ENCODE measurements around the gene G0S2.

The G0S2 gene

DNA sequence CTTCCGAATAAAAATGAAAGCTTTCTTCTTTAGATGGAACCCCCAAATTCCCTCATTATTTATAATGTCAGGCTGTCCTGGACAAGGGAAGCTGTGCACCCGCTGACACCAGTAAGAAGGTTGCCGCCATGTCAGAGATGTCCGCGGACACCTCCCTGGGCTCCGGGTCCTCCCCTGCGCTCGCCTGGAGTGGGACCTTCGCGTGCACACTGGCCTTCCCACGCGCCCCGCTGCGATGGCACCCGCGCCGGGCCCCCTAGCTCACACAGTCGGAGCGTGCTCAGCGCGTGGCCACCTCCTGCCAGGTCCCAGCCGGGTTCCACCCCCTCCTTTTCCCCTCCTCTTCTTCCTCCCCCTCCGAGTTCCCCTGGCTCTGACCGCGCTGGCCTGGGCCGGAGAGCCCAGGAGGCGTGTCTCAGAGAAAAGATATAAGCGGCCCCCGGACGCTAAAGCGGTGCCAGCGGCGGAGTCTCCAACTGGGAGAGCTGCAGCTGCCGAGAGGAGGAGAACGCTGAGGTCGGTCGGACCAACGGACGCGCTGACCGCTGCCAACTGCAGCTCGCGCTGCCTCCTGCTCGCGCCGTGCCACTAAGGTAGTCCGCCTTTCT, at the start of gene G0S2:
Gene G0S2 (plus strand): TSS at position 456 of the 608 bp plus-strand sequence. CDS start 273 bp downstream, outside the sequence.
- peaks cover 26% of the 10 kb centered on the region for H3K4me1 ChIP-seq (ENCODE audit: control insufficient read depth, insufficient read depth, low read length, unreplicated experiment)
- no peaks in the 10 kb centered on the region for H3K79me2 ChIP-seq (ENCODE audit: control insufficient read depth, insufficient read depth, low read length, unreplicated experiment)
- H2AFZ ChIP-seq (ENCODE audit: low read length, unreplicated experiment): peak within 1 kb of the TSS; percentile 47
- no peaks in the 10 kb centered on the region for H3K36me3 ChIP-seq (ENCODE audit: insufficient read depth, low read length)
- H3K4me3 ChIP-seq (ENCODE audit: low read depth, low read length): peak within 1 kb of the TSS; percentile 77
- peak within 1 kb of the TSS; percentile 71; the same call in 1 of the 2 replicates for H3K27ac ChIP-seq (ENCODE audit: low read depth, low read length)
- no peaks in the 10 kb centered on the region for H3K27me3 ChIP-seq (ENCODE audit: insufficient read depth, low read length)

DNA sequence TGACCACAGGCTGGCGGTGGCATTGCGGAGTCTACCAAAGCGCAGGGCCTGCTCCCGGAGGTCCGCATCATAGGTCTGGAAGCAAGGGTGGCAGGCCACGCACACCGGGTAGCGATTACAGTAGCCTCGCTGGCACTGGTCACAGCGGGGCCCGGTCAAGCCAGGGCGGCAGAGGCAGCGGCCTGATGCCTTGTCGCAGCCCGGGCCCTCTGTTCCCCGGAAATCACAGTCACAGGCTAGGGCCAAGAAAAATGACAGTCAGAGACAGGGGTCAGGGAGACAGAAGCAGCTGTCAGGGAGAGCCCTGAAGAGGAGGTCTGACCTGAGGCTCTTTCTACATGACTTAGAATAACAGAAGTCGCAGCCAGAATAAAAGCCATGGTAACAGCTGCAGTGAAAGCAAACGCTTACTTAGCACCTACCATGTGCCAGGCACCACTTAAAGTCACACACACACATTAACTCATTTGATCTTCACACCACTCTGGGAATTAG, 49.4 kb upstream of the G0S2 start:
- H2AFZ ChIP-seq (ENCODE audit: low read length, unreplicated experiment): no peak overlapping the region
- H3K36me3 ChIP-seq (ENCODE audit: insufficient read depth, low read length): no peaks in the 10 kb centered on the region
- H3K27ac ChIP-seq (ENCODE audit: low read depth, low read length): no peak overlapping the region

DNA sequence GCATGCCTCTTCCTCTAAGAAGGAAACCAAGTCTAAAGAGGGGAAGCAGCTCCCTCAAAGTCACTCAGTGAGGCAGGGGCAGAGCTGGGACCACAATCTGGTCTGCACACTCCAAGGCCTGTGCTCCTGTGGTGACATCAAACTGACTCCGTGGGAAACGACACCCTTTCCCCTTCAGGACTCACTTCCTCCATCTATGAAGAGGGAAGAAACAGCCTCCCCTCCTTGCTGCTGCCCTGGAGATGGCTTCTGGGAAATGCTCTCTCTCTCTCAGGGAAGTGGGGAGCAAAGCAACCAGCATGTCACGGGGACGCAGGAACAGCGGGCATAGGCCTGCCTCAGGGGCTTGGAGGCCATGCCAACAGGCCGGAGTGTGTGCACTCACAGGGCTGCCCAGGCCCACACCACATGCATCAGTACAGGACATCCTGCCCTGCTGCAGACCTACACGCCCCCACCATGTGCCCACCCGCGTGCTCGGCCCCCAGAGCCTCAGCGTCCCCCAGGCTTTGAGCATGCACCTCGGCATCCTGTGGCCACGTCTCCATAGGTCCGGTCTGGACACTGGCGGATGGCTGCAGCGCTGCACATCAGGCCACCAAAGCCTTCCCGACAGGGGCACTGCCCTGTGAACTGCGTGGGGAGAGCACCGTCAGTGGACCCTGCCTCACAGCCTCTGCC, 48.7 kb upstream of the G0S2 start:
- Histone ChIP-seq H3K36me3 (ENCODE audit: insufficient read depth, low read length) (no peaks in the 10 kb centered on the region), H3K27ac (ENCODE audit: low read depth, low read length) (no peak overlapping the region), H3K79me2 (ENCODE audit: control insufficient read depth, insufficient read depth, low read length, unreplicated experiment) (no peaks in the 10 kb centered on the region), H3K27me3 (ENCODE audit: insufficient read depth, low read length) (no peaks in the 10 kb centered on the region), H3K4me3 (ENCODE audit: low read depth, low read length) (no peak overlapping the region), H3K4me1 (ENCODE audit: control insufficient read depth, insufficient read depth, low read length, unreplicated experiment) (no peaks in the 10 kb centered on the region), H2AFZ (ENCODE audit: low read length, unreplicated experiment) (no peak overlapping the region)

More for the DNA sequence above, 49.4 kb upstream of the G0S2 start:
- no peaks in the 10 kb centered on the region for H3K27me3 ChIP-seq (ENCODE audit: insufficient read depth, low read length)
- no peaks in the 10 kb centered on the region for H3K79me2 ChIP-seq (ENCODE audit: control insufficient read depth, insufficient read depth, low read length, unreplicated experiment)
- H3K4me1 ChIP-seq (ENCODE audit: control insufficient read depth, insufficient read depth, low read length, unreplicated experiment): no peaks in the 10 kb centered on the region
- H3K4me3 ChIP-seq (ENCODE audit: low read depth, low read length): no peak overlapping the region

DNA sequence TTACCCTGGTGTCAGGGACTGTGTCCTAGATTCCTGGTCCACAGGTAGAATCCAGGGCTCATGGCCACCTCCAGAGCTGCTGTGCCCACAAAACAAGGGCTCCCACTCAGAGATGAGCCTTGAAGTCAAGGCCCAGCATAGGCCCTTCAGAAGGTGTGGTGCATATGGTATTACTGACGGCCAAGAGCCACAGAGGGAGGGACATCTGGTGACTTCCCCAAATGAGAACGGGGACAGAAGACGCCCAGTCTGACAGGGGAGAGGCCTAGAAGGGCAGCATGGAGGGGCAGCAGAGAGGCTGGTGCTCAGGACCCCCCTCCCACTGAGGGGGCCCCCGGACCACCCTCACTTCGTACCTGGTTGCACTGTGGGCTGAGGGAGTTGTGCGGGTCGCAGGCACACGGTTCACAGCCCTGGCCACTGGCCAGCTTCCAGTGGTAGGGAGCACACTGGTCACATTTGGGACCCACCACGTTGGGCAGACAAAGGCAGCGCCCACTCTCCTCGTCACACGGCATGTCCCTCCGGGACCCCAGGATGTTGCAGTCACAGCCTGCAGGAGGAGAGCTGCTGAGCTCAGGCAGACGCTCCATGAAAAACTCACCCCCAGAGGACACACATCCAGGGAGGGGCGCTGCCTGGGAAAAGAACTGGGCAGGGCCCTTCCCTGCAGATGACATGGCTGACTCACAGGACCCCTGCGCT, 48.0 kb upstream of the G0S2 start:
- no peaks in the 10 kb centered on the region for H3K79me2 ChIP-seq (ENCODE audit: control insufficient read depth, insufficient read depth, low read length, unreplicated experiment)
- H3K36me3 ChIP-seq (ENCODE audit: insufficient read depth, low read length): no peaks in the 10 kb centered on the region
- H3K4me1 ChIP-seq (ENCODE audit: control insufficient read depth, insufficient read depth, low read length, unreplicated experiment): no peaks in the 10 kb centered on the region
- no peaks in the 10 kb centered on the region for H3K27me3 ChIP-seq (ENCODE audit: insufficient read depth, low read length)
- no peak overlapping the region for H2AFZ ChIP-seq (ENCODE audit: low read length, unreplicated experiment)
- no peak overlapping the region for H3K4me3 ChIP-seq (ENCODE audit: low read depth, low read length)
- no peak overlapping the region for H3K27ac ChIP-seq (ENCODE audit: low read depth, low read length)

DNA sequence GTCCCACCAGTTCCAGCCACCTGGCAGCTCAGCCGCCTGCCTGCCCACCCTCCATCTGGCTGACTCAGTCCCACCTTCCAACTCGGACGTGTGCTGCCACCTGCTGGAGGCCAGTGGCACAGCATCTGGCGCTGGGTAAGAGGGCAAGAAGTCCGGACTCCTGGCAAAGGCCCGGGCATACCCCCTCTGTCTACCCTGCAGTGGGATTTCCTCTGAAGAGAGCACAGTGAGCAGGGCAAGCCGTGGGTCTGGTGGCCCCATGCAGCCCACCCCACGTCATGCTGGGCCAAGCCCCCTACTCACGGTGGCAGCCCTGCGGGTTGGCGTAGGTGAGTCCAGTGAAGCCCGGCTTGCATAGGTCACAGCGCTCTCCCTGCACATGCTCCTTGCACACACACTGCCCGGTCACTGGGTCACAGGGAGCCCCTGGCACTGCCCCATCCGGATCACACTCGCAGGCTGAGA, 47.4 kb upstream of the G0S2 start:
- H3K4me1 ChIP-seq (ENCODE audit: control insufficient read depth, insufficient read depth, low read length, unreplicated experiment): no peaks in the 10 kb centered on the region
- H3K27ac ChIP-seq (ENCODE audit: low read depth, low read length): no peak overlapping the region
- no peaks in the 10 kb centered on the region for H3K36me3 ChIP-seq (ENCODE audit: insufficient read depth, low read length)
- H3K79me2 ChIP-seq (ENCODE audit: control insufficient read depth, insufficient read depth, low read length, unreplicated experiment): no peaks in the 10 kb centered on the region
- no peaks in the 10 kb centered on the region for H3K27me3 ChIP-seq (ENCODE audit: insufficient read depth, low read length)
- no peak overlapping the region for H3K4me3 ChIP-seq (ENCODE audit: low read depth, low read length)
- H2AFZ ChIP-seq (ENCODE audit: low read length, unreplicated experiment): no peak overlapping the region

DNA sequence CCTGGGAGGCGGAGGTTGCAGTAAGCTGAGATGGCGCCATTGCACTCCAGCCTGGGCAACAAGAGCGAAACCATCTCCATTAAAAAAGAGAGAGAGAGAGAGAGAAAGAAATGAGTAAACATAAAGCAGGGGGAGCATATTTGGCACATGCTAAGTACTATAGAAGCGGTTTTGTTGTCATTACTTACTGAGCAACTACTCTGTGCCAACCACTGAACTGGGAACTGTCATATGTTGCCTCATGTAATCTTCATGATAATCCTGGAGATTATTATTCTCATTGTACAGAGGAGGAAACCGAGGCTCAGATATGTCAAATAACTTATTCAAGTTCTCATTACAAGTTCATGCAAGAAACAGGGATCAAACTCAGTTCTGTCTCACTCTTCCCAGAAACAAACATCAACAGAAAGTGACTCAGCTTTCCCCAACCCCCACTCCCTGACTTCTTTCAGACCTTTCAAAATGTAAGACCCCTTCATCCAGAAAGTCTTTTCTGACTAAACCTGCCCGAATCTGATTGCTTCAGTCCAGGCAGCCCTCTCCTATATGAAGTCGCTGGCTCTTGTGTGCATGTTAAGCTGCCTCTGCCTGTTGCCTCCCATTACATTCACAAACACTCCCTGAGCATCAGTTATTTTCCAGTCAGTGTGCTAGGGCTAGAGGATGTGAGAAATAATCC, 46.5 kb upstream of the G0S2 start:
- Histone ChIP-seq H3K36me3 (ENCODE audit: insufficient read depth, low read length) (no peaks in the 10 kb centered on the region), H3K4me1 (ENCODE audit: control insufficient read depth, insufficient read depth, low read length, unreplicated experiment) (peaks cover 3% of the 10 kb centered on the region), H3K27ac (ENCODE audit: low read depth, low read length) (no peak overlapping the region), H3K4me3 (ENCODE audit: low read depth, low read length) (no peak overlapping the region), H3K79me2 (ENCODE audit: control insufficient read depth, insufficient read depth, low read length, unreplicated experiment) (no peaks in the 10 kb centered on the region), H2AFZ (ENCODE audit: low read length, unreplicated experiment) (no peak overlapping the region), H3K27me3 (ENCODE audit: insufficient read depth, low read length) (no peaks in the 10 kb centered on the region)

GRCh38 chr1:209629621-209630382, 45.4 kb upstream of the G0S2 start:
- H3K27ac ChIP-seq (ENCODE audit: low read depth, low read length): no peak overlapping the region
- no peak overlapping the region for H3K4me3 ChIP-seq (ENCODE audit: low read depth, low read length)
- H2AFZ ChIP-seq (ENCODE audit: low read length, unreplicated experiment): no peak overlapping the region
- H3K36me3 ChIP-seq (ENCODE audit: insufficient read depth, low read length): no peaks in the 10 kb centered on the region
- H3K27me3 ChIP-seq (ENCODE audit: insufficient read depth, low read length): no peaks in the 10 kb centered on the region
- H3K79me2 ChIP-seq (ENCODE audit: control insufficient read depth, insufficient read depth, low read length, unreplicated experiment): no peaks in the 10 kb centered on the region
- peaks cover 8% of the 10 kb centered on the region for H3K4me1 ChIP-seq (ENCODE audit: control insufficient read depth, insufficient read depth, low read length, unreplicated experiment)

GRCh38 chr1:209630383-209631225, 44.6 kb upstream of the G0S2 start:
- Histone ChIP-seq H3K27ac (ENCODE audit: low read depth, low read length) (no peak overlapping the region), H3K79me2 (ENCODE audit: control insufficient read depth, insufficient read depth, low read length, unreplicated experiment) (no peaks in the 10 kb centered on the region), H3K4me3 (ENCODE audit: low read depth, low read length) (no peak overlapping the region), H3K4me1 (ENCODE audit: control insufficient read depth, insufficient read depth, low read length, unreplicated experiment) (peaks cover 8% of the 10 kb centered on the region), H2AFZ (ENCODE audit: low read length, unreplicated experiment) (no peak overlapping the region), H3K36me3 (ENCODE audit: insufficient read depth, low read length) (no peaks in the 10 kb centered on the region), H3K27me3 (ENCODE audit: insufficient read depth, low read length) (no peaks in the 10 kb centered on the region)

- no peaks in the 10 kb centered on the region for H3K27me3 ChIP-seq (ENCODE audit: insufficient read depth, low read length)
- no peak overlapping the region for H3K27ac ChIP-seq (ENCODE audit: low read depth, low read length)
- H3K36me3 ChIP-seq (ENCODE audit: insufficient read depth, low read length): no peaks in the 10 kb centered on the region
- no peak overlapping the region for H3K4me3 ChIP-seq (ENCODE audit: low read depth, low read length)
- H2AFZ ChIP-seq (ENCODE audit: low read length, unreplicated experiment): no peak overlapping the region
- H3K79me2 ChIP-seq (ENCODE audit: control insufficient read depth, insufficient read depth, low read length, unreplicated experiment): no peaks in the 10 kb centered on the region
- H3K4me1 ChIP-seq (ENCODE audit: control insufficient read depth, insufficient read depth, low read length, unreplicated experiment): peaks cover 8% of the 10 kb centered on the region
Measured at GRCh38 chr1:209633335-209633997, 41.7 kb upstream of the G0S2 start.

Measured in ACC112 (cell line).